H9 (cell line): Measurements from ENCODE around the gene KSR1. TPM values are rescaled to one million over a fixed set of nuclear protein-coding genes. Genes with fewer than 3 reads are reported as not detected.

Experiments
- DNase-seq: peaks from one replicate; pipeline ENCODE4 v3.0.0-alpha.2; 2017
- H2AFZ ChIP-seq: one replicate; pipeline ENCODE4 v1.6.1; 2013; ENCODE audit warnings: mild to moderate bottlenecking, low read length, control low read depth, moderate library complexity
- H2AK5ac ChIP-seq: 2 replicates; pipeline ENCODE4 v1.6.1; 2013; ENCODE audit warnings: low read length, control low read depth, mixed read lengths; ENCODE audit not compliant: insufficient read length
- H2BK120ac ChIP-seq: one replicate; pipeline ENCODE4 v1.6.1; 2013; ENCODE audit warnings: low read depth, mild to moderate bottlenecking, low read length, control low read depth, inconsistent platforms; ENCODE audit not compliant: poor library complexity, severe bottlenecking
- H2BK12ac ChIP-seq: 2 replicates; pipeline ENCODE4 v1.6.1; 2013; ENCODE audit warnings: low read length, control low read depth, mixed read lengths, low read depth; ENCODE audit not compliant: insufficient read length
- H2BK15ac ChIP-seq: 2 replicates; pipeline ENCODE4 v1.6.1; 2013; ENCODE audit warnings: low read depth, low read length, control low read depth
- H2BK20ac ChIP-seq: one replicate; pipeline ENCODE4 v1.6.1; 2013; ENCODE audit warnings: low read depth, mild to moderate bottlenecking, low read length, control low read depth, inconsistent platforms; ENCODE audit not compliant: poor library complexity, severe bottlenecking
- H2BK5ac ChIP-seq: 2 replicates; pipeline ENCODE4 v1.6.1; 2013; ENCODE audit warnings: low read length, control low read depth, mixed read lengths; ENCODE audit not compliant: insufficient read length
- H3K14ac ChIP-seq: 2 replicates; pipeline ENCODE4 v1.6.1; 2013; ENCODE audit warnings: low read length, control low read depth; ENCODE audit not compliant: insufficient read depth
- H3K18ac ChIP-seq: 2 replicates; pipeline ENCODE4 v1.6.1; 2013; ENCODE audit warnings: low read depth, mild to moderate bottlenecking, mixed read lengths, low read length, control low read depth; ENCODE audit not compliant: insufficient read length
- H3K23ac ChIP-seq: 2 replicates; pipeline ENCODE4 v1.6.1; 2013; ENCODE audit warnings: low read length, control low read depth, mixed read lengths, low read depth; ENCODE audit not compliant: insufficient read length
- H3K23me2 ChIP-seq: 2 replicates; pipeline ENCODE4 v1.6.1; 2013; ENCODE audit warnings: low read depth, mild to moderate bottlenecking, mixed read lengths, low read length, control low read depth; ENCODE audit not compliant: insufficient read length, poor library complexity, severe bottlenecking
- H3K27ac ChIP-seq: 2 replicates; pipeline ENCODE4 v1.5.1; 2013; ENCODE audit warnings: low read length, control low read depth, mixed read lengths, low read depth; ENCODE audit not compliant: insufficient read length
- H3K27me3 ChIP-seq: 2 replicates; pipeline ENCODE4 v1.6.1; 2013; ENCODE audit warnings: low read length, control low read depth, inconsistent platforms; ENCODE audit not compliant: insufficient read depth
- H3K4ac ChIP-seq: 2 replicates; pipeline ENCODE4 v1.6.1; 2013; ENCODE audit warnings: low read depth, mild to moderate bottlenecking, control low read depth, inconsistent platforms, low read length, moderate library complexity
- H3K4me1 ChIP-seq: 2 replicates; pipeline ENCODE4 v1.6.1; 2013; ENCODE audit warnings: low read length, control low read depth, inconsistent platforms; ENCODE audit not compliant: insufficient read depth
- H3K4me2 ChIP-seq: 2 replicates; pipeline ENCODE4 v1.6.1; 2013; ENCODE audit warnings: low read length, control low read depth, mixed read lengths; ENCODE audit not compliant: insufficient read length, insufficient read depth
- H3K56ac ChIP-seq: 2 replicates; pipeline ENCODE4 v1.6.1; 2013; ENCODE audit warnings: low read depth, mild to moderate bottlenecking, mixed read lengths, low read length, control low read depth; ENCODE audit not compliant: insufficient read length
- H3K79me1 ChIP-seq: 2 replicates; pipeline ENCODE4 v1.6.1; 2013; ENCODE audit warnings: low read depth, mild to moderate bottlenecking, moderate library complexity, low read length, control low read depth, inconsistent platforms; ENCODE audit not compliant: insufficient read depth, poor library complexity, severe bottlenecking
- H3K79me2 ChIP-seq: 2 replicates; pipeline ENCODE4 v1.6.1; 2013; ENCODE audit warnings: low read length, control low read depth, inconsistent platforms; ENCODE audit not compliant: insufficient read depth
- H3K9ac ChIP-seq: 2 replicates; pipeline ENCODE4 v1.6.1; 2013; ENCODE audit warnings: low read length, control low read depth, mixed read lengths; ENCODE audit not compliant: insufficient read length; ENCODE audit errors: extremely low read depth
- H3K9me3 ChIP-seq: one replicate; pipeline ENCODE4 v1.6.1; 2013; ENCODE audit warnings: low read depth, low read length, inconsistent platforms; ENCODE audit not compliant: control insufficient read depth
- H3T11ph ChIP-seq: one replicate; pipeline ENCODE4 v1.6.1; 2013; ENCODE audit warnings: mild to moderate bottlenecking, low read length, control low read depth, inconsistent platforms
- H4K20me1 ChIP-seq: one replicate; pipeline ENCODE4 v1.6.1; 2013; ENCODE audit not compliant: control insufficient read depth, insufficient read length, insufficient read depth
- H4K5ac ChIP-seq: 2 replicates; pipeline ENCODE4 v1.6.1; 2013; ENCODE audit warnings: low read depth, mild to moderate bottlenecking, mixed read lengths, low read length, control low read depth; ENCODE audit not compliant: insufficient read length
- H4K8ac ChIP-seq: replicated peaks from 2 replicates; pipeline ENCODE4 v1.6.1; 2013; ENCODE audit warnings: low read length, control low read depth, mixed read lengths, low read depth; ENCODE audit not compliant: insufficient read length
- H4K91ac ChIP-seq: 2 replicates; pipeline ENCODE4 v1.6.1; 2013; ENCODE audit warnings: low read depth, mild to moderate bottlenecking, moderate library complexity, mixed read lengths, low read length, control low read depth; ENCODE audit not compliant: insufficient read length
- H3K27ac Mint-ChIP-seq, 3 experiments: 2 replicates in 2 of 3; 3 replicates in 1 of 3; pipeline ENCODE4 v1.8.0; 2020 to 2021; ENCODE audit warnings: mixed read lengths in 3 of 3, mild to moderate bottlenecking in 1 of 3, moderate library complexity in 1 of 3
- H3K27me3 Mint-ChIP-seq: 2 replicates; pipeline ENCODE4 v1.8.0; 2021; ENCODE audit warnings: low read depth, mild to moderate bottlenecking, moderate library complexity, mixed read lengths
- H3K36me3 Mint-ChIP-seq, 3 experiments: 2 replicates in 2 of 3; 3 replicates in 1 of 3; pipeline ENCODE4 v1.8.0; 2020 to 2021; ENCODE audit warnings: low read depth in 3 of 3, mixed read lengths in 3 of 3; ENCODE audit not compliant: insufficient read depth in 1 of 3
- H3K4me1 Mint-ChIP-seq, 2 experiments: 2 replicates each; pipeline ENCODE4 v1.8.0; 2020; ENCODE audit warnings: mixed read lengths in 2 of 2
- H3K4me3 Mint-ChIP-seq, 2 experiments: 2 replicates in 1 of 2; 3 replicates in 1 of 2; pipeline ENCODE4 v1.8.0; 2020 to 2021; ENCODE audit warnings: mild to moderate bottlenecking in 2 of 2, mixed read lengths in 2 of 2, moderate library complexity in 1 of 2
- H3K9me3 Mint-ChIP-seq, 2 experiments: 2 replicates in 1 of 2; 3 replicates in 1 of 2; pipeline ENCODE4 v1.8.0; 2020; ENCODE audit warnings: mild to moderate bottlenecking in 2 of 2, mixed read lengths in 2 of 2, moderate library complexity in 1 of 2
- CTCF ChIP-seq: fragments of 200-600 bp; sonication (generic); conservative IDR thresholded peaks from 3 replicates; pipeline ENCODE4 v1.8.0; 2021; ENCODE audit warnings: antibody characterized with exemption, mild to moderate bottlenecking
- WGBS: extraction: QIAGEN DNeasy Blood & Tissue Kit; methylation state at CpG from one replicate; pipeline ENCODE4 v1.1.7; 2013; ENCODE audit warnings: missing lambda C conversion rate, low lambda C conversion rate, mixed read lengths; ENCODE audit not compliant: insufficient read length; ENCODE audit errors: extremely low coverage; 5-methylcytosine and 5-hydroxymethylcytosine counted together
- total RNA-seq: library from RNA; stranded (reverse); gene quantifications from 2 replicates; pipeline ENCODE4 v1.2.1, GENCODE V29; 2021

Gene KSR1
- total RNA-seq, 1 experiment from 2014 or later: 44.9 TPM

DNA sequence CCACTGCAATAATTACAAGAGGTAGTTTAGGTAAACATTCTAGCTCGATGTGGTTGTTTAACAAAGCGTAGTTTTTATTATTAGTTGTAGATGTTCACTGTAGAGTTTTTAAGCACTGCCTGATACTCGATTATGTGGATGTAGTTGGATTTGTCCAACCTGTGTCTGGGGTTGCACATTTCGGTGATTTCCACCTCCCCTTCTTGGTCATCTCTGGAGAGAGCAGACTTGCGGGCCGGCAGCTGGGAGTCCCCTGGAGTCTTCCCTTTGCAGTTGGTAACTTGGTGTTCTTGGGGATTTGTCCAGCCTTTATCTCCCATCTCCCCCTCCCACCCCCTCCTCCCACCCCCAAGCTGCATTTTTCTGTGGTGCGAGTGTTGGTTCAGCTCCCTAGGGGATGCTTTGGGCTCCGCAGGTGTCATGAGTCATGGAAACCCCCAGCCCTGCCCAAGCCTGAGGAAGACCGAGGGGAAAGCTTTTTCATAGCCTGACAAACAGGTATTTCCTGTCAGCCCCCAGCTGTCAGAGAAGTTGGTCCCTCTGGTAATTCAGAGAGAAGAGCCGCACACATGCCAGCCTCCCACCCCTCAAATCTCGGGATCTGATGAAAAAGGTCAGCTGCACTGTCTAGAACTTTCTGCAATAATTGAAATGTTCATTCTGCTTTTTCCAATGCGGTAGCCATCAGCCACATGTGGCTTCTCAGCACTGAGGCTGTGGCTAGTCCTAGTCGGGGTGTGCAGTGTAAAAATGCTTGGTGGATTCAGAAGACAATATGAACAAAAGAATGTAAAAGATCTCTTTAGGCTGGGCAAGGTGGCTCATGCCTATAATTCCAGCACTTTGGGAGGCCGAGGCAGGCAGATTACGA, 50.3 kb downstream of the KSR1 start:
- peak overlapping the region; percentile 55; the same call in 1 of the 2 replicates for H3K14ac ChIP-seq
- H2BK20ac ChIP-seq: no peak overlapping the region
- peak overlapping the region; percentile 40 for H3K4me2 ChIP-seq
- H3K27ac Mint-ChIP-seq: peak overlapping the region; percentile 60 to 98 (median 97); a peak in 6 of 7 replicates
- H3K79me2 ChIP-seq: no peaks in the 10 kb centered on the region; the same call in 1 of the 2 replicates
- no peak overlapping the region for H3K4ac ChIP-seq
- H4K91ac ChIP-seq: no peak overlapping the region
- H3K9me3 Mint-ChIP-seq: peaks cover 8 to 11% of the 10 kb centered on the region in 2 experiments
- no peak overlapping the region for H3K18ac ChIP-seq
- H3K23me2 ChIP-seq: no peaks in the 10 kb centered on the region
- no peak overlapping the region for H4K8ac ChIP-seq
- H2AK5ac ChIP-seq: no peak overlapping the region
- H3K27me3 ChIP-seq: no peaks in the 10 kb centered on the region
- H3K36me3 Mint-ChIP-seq: peaks cover 10 to 15% (median 13%) of the 10 kb centered on the region in 3 experiments
- no peaks in the 10 kb centered on the region; the same call in 1 of the 2 replicates for H3K27me3 Mint-ChIP-seq
- peak overlapping the region; percentile 6 to 35; a peak in 4 of 5 replicates for H3K4me3 Mint-ChIP-seq
- no peak overlapping the region for H2BK5ac ChIP-seq
- no peaks in the 10 kb centered on the region for H4K20me1 ChIP-seq
- H3K4me1 ChIP-seq: peaks cover 17% of the 10 kb centered on the region; the same call in 1 of the 2 replicates
- H3K27ac ChIP-seq: no peak overlapping the region
- no peak overlapping the region for H4K5ac ChIP-seq
- H2BK120ac ChIP-seq: no peak overlapping the region
- no peak for TF ChIP-seq CTCF
- WGBS: no CpG with 5 or more reads among the region's 15 CpGs
- no peak overlapping the region for H3K9ac ChIP-seq
- H3T11ph ChIP-seq: no peak overlapping the region
- no peaks in the 10 kb centered on the region for H3K79me1 ChIP-seq
- H2BK15ac ChIP-seq: no peak overlapping the region
- H3K4me1 Mint-ChIP-seq: peaks cover 42 to 55% of the 10 kb centered on the region in 2 experiments
- peak; percentile 82 for DNase-seq
- peaks cover 8% of the 10 kb centered on the region for H3K9me3 ChIP-seq
- H3K56ac ChIP-seq: no peak overlapping the region
- no peak overlapping the region for H2BK12ac ChIP-seq
- H3K23ac ChIP-seq: no peak overlapping the region
- H2AFZ ChIP-seq: no peak overlapping the region
